Stomach (tissue), 9 donors: Measurements from ENCODE around the gene DCDC1. TPM values are rescaled to one million over a fixed set of nuclear protein-coding genes. Genes with fewer than 3 reads are reported as not detected.
"Not testable (repeated sequence)": the region's sequence is repeated elsewhere in the genome, so short reads cannot be mapped to it uniquely, and the experiment has no call there.

ENCODE experiments used
- DNase-seq, 2 donors: peaks; one replicate each; pipeline versions ENCODE4 v3.0.0 to v3.0.0-alpha.2; 2013 to 2019
- H3K27ac ChIP-seq, 5 donors: fragments of 200-600 bp in 4 of 5; sonication (generic) in 4 of 5; one replicate each; pipeline ENCODE4 v1.5.1; 2013 to 2019; ENCODE audit warnings: mild to moderate bottlenecking in 1 of 5, moderate library complexity in 1 of 5
- H3K27me3 ChIP-seq, 3 donors: fragments of 200-600 bp; sonication (generic); one replicate each; pipeline ENCODE4 v1.5.1; 2017 to 2019; ENCODE audit warnings: mixed run types in 1 of 3
- H3K36me3 ChIP-seq, 4 donors: fragments of 200-600 bp; sonication (generic); 1 replicate in 3 of 4; 2 replicates in 1 of 4; pipeline ENCODE4 v1.5.1; 2016 to 2019
- H3K4me1 ChIP-seq, 4 donors: fragments of 200-600 bp; sonication (generic); one replicate each; pipeline ENCODE4 v1.5.1; 2016 to 2019
- H3K4me3 ChIP-seq, 4 donors: fragments of 200-600 bp; sonication (generic) in 3 of 4; one replicate each; pipeline ENCODE4 v1.5.1; 2016 to 2019; ENCODE audit warnings: mild to moderate bottlenecking in 1 of 4
- H3K9me3 ChIP-seq, 4 donors: fragments of 200-600 bp; sonication (generic); one replicate each; pipeline ENCODE4 v1.5.1; 2016 to 2019
- CTCF ChIP-seq, 7 experiments: fragments of 450-650 bp in 4 of 7; fragments of 200-600 bp in 3 of 7; sonication (generic) in 3 of 7; IDR thresholded peaks; one replicate each; pipeline ENCODE4 v1.5.1; 2016 to 2019; ENCODE audit warnings: antibody characterized with exemption in 7 of 7, control low read depth in 2 of 7, mild to moderate bottlenecking in 1 of 7
- EP300 ChIP-seq: sonication (generic); formaldehyde crosslinking; IDR thresholded peaks from one replicate; pipeline ENCODE4 v1.6.1; 2017; ENCODE audit warnings: antibody characterized with exemption
- POLR2A ChIP-seq, 4 donors: fragments of 450-650 bp; IDR thresholded peaks; one replicate each; pipeline ENCODE4 v1.6.1; 2016; ENCODE audit warnings: antibody characterized with exemption in 4 of 4, control low read depth in 2 of 4, mild to moderate bottlenecking in 1 of 4, moderate library complexity in 1 of 4
- POLR2AphosphoS5 ChIP-seq, 3 donors: sonication (generic); formaldehyde crosslinking; IDR thresholded peaks; one replicate each; pipeline ENCODE4 v1.6.1; 2016; ENCODE audit warnings: antibody characterized with exemption in 3 of 3
- WGBS, 5 donors: extraction: QIAGEN DNeasy Blood & Tissue Kit in 3 of 5; methylation state at CpG; one replicate each; pipeline versions ENCODE4 v1.1.5 to v1.1.7; 2013 to 2018; 5-methylcytosine and 5-hydroxymethylcytosine counted together
- intact Hi-C: fragments of 100-400 bp; cut with DNase I; formaldehyde crosslinking; loops from one replicate; pipeline ENCODE4 v1.15.1; 2023; ENCODE audit warnings: low total_unique reads
- polyA plus RNA-seq, 3 donors: library from polyadenylated mRNA; stranded (reverse); fragments of 200-250 nt; gene quantifications; one replicate each; pipeline ENCODE4 v1.2.3, GENCODE V29; 2013
- total RNA-seq, 5 donors: library from RNA; depleted of rRNA; stranded (reverse); fragments of >200 nt; gene quantifications; one replicate each; pipeline versions ENCODE4 v1.1.0 to v1.2.3, GENCODE V29; 2014 to 2016
- donor health status: healthy with polysubstance abuse.
- donor health status: Bipolar disorder and iron deficiency.
- donor health status: healthy.

Gene DCDC1
- total and polyA plus RNA-seq, 8 donors, result 0.45 to 0.55 TPM; not detected in 6

DNA sequence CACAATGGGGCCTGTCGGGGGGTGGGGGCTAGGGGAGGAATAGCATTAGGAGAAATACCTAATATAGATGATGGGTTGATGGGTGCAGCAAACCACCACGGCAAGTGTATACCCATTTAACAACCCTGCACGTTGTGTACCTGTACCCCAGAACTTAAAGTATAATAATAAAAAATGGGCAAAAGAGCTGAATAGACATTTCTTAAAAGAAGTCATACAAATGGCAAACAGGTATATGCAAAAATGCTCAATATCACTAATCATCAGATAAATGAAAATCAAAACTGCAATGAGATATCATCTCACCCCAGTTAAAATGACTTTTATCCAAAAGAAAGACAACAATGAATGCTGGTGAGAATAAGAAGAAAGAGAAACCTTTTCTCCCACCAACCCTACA is 419.7 kb downstream of the DCDC1 start:
- 84 to 95% (median 89%) methylated on average over 3 of the region's 3 CpGs for WGBS, 5 donors
- DNase-seq, result no peak
- Histone ChIP-seq H3K4me3 (no peak overlapping the region), H3K27ac (no peak overlapping the region), H3K4me1 (no peaks in the 10 kb centered on the region), H3K9me3 (no peaks in the 10 kb centered on the region), H3K36me3 (no peaks in the 10 kb centered on the region), H3K27me3 (no peaks in the 10 kb centered on the region)
- TF ChIP-seq CTCF (IDR thresholded peaks at IDR 0.05) (no peak), POLR2A (IDR thresholded peaks at IDR 0.05) (no peak)
- intact Hi-C loops, result no loop called here

GRCh38 chr11:30947715-30948114 is 421.8 kb downstream of the DCDC1 start:
- H3K27me3 ChIP-seq, DNase-seq, H3K4me3 ChIP-seq, intact Hi-C loops, H3K36me3 ChIP-seq, H3K9me3 ChIP-seq, H3K27ac ChIP-seq, H3K4me1 ChIP-seq: not testable (repeated sequence)
- 52 to 73% (median 57%) methylated on average over 1 of the region's 1 CpG for WGBS, 5 donors

DNA sequence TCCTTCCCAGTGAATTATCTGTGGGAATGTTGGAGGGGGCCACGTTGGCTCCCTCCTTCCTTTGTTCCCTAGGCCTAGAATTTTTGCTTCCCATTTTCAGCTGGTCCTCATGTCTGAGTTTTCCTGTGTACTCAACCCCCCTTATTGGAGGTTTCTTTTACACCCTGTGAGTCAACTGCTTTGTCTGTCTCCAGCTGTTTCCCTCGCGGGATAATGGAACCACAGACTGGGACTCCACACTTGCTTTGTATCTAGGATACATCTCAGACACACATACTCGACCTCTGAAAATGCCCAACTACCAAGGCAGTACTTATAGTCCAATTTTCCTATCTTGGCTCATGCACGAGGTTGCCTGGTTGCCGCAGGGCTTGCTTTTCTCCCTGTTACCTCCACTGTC is 430.7 kb downstream of the DCDC1 start:
- Histone ChIP-seq H3K4me1 (no peaks in the 10 kb centered on the region), H3K4me3 (no peak overlapping the region), H3K9me3 (peaks cover 0 to 21% (median 0%) of the 10 kb centered on the region in 4 donors), H3K27ac (no peak overlapping the region), H3K27me3 (no peaks in the 10 kb centered on the region), H3K36me3 (no peaks in the 10 kb centered on the region)
- no peak for DNase-seq
- intact Hi-C loops, result no loop called here
- WGBS, 5 donors, result 54 to 67% (median 64%) methylated on average over 6 of the region's 6 CpGs
- TF ChIP-seq POLR2AphosphoS5 (IDR thresholded peaks at IDR 0.05) (no peak), EP300 (no peak), CTCF (IDR thresholded peaks at IDR 0.05) (no peak), POLR2A (IDR thresholded peaks at IDR 0.05) (no peak)

- TF ChIP-seq POLR2A (IDR thresholded peaks at IDR 0.05), result no peak
- TF ChIP-seq POLR2AphosphoS5 (IDR thresholded peaks at IDR 0.05), result no peak
- TF ChIP-seq CTCF (IDR thresholded peaks at IDR 0.05), result no peak
- no peak for TF ChIP-seq EP300
- Histone ChIP-seq H3K27me3 (no peaks in the 10 kb centered on the region), H3K4me1 (no peaks in the 10 kb centered on the region), H3K27ac (no peak overlapping the region), H3K4me3 (no peak overlapping the region), H3K36me3 (no peaks in the 10 kb centered on the region), H3K9me3 (peaks cover 0 to 21% (median 0%) of the 10 kb centered on the region in 4 donors)
- DNase-seq, result no peak
- intact Hi-C loops, result no loop called here
- 9 to 15% (median 11%) methylated on average over 5 of the region's 5 CpGs for WGBS, 5 donors
These were observed 431.4 kb downstream of the DCDC1 start for GRCh38 chr11:30938171-30938570.

DNA sequence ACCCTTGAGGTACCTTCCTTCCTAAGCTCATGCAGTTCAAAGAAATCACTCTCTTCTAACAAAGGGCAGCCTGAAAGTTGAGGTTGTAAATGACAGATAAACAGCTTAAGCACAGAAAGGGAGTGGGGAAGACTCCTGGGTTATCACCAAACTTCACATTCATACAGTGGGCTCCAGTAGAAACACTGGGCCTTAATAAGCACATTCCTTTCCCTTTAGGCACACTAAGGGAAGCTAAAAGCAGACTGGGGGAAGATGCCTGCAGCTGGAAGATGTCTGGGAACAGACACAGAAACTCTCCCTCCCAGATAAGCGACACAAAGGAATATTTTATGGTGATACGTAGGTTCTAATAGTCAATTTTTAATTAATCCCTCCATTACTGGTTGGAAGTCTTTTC is 433.0 kb downstream of the DCDC1 start:
- intact Hi-C loops, result no loop called here
- 57 to 76% (median 68%) methylated on average over 2 of the region's 2 CpGs for WGBS, 5 donors

More for the DNA sequence above, 433.0 kb downstream of the DCDC1 start:
- no peaks in the 10 kb centered on the region for H3K4me1 ChIP-seq
- no peaks in the 10 kb centered on the region for H3K27me3 ChIP-seq
- no peak overlapping the region for H3K4me3 ChIP-seq
- TF ChIP-seq CTCF (IDR thresholded peaks at IDR 0.05), result no peak
- no peak for TF ChIP-seq EP300
- TF ChIP-seq POLR2A (IDR thresholded peaks at IDR 0.05), result no peak
- TF ChIP-seq POLR2AphosphoS5 (IDR thresholded peaks at IDR 0.05), result no peak
- peaks cover 0 to 21% (median 0%) of the 10 kb centered on the region in 4 donors for H3K9me3 ChIP-seq
- peak in 1 of 2 donors; percentile 32 for DNase-seq
- H3K27ac ChIP-seq, result no peak overlapping the region
- H3K36me3 ChIP-seq, result no peaks in the 10 kb centered on the region
